Choroid plexus epithelial cell (primary cell): ENCODE results near the gene GPR82.
"Not testable (repeated sequence)": the region's sequence is repeated elsewhere in the genome, so short reads cannot be mapped to it uniquely, and the experiment has no call there.

Source experiments
- DNase-seq: peaks from one replicate; pipeline ENCODE4 v3.0.0-alpha.2; 2010; ENCODE audit warnings: low read depth
- H3K4me3 ChIP-seq: 2 replicates; pipeline ENCODE4 v1.5.1; 2011; ENCODE audit warnings: low read depth, mild to moderate bottlenecking, control low read depth, low read length, moderate library complexity
- CTCF ChIP-seq: conservative IDR thresholded peaks from 2 replicates; pipeline ENCODE4 v1.5.1; 2011; ENCODE audit warnings: low read depth, mild to moderate bottlenecking, control low read depth, inconsistent platforms, low read length, moderate library complexity

The GPR82 gene

GRCh38 chrX:41723826-41724225 lies at the start of gene GPR82:
GPR82 (plus strand) TSS chrX:41724181; CDS start chrX:41727027, 2,846 bp downstream.
- no peak for DNase-seq
- TF ChIP-seq CTCF, result no peak
- H3K4me3 ChIP-seq, result no peak within 1 kb of the TSS

GRCh38 chrX:41676361-41676760 lies 47.6 kb upstream of the GPR82 start:
- H3K4me3 ChIP-seq, DNase-seq: not testable (repeated sequence)

GRCh38 chrX:41677183-41678060 lies 46.6 kb upstream of the GPR82 start:
- DNase-seq, result peak; percentile 49
- TF ChIP-seq CTCF, result no peak
- no peak overlapping the region for H3K4me3 ChIP-seq

GRCh38 chrX:41684138-41684537 lies 39.8 kb upstream of the GPR82 start:
- H3K4me3 ChIP-seq, result no peak overlapping the region
- no peak for DNase-seq
- no peak for TF ChIP-seq CTCF

- H3K4me3 ChIP-seq, result no peak overlapping the region
- TF ChIP-seq CTCF, result no peak
- no peak for DNase-seq
Observed at GRCh38 chrX:41684940-41685339, 39.0 kb upstream of the GPR82 start.

- DNase-seq, result no peak
- no peak for TF ChIP-seq CTCF
- H3K4me3 ChIP-seq, result no peak overlapping the region
Observed at GRCh38 chrX:41686788-41687187, 37.2 kb upstream of the GPR82 start.

GRCh38 chrX:41688156-41688555 lies 35.8 kb upstream of the GPR82 start:
- H3K4me3 ChIP-seq, result no peak overlapping the region
- no peak for DNase-seq
- no peak for TF ChIP-seq CTCF
